ENCODE results near the gene SDF4.

DNA sequence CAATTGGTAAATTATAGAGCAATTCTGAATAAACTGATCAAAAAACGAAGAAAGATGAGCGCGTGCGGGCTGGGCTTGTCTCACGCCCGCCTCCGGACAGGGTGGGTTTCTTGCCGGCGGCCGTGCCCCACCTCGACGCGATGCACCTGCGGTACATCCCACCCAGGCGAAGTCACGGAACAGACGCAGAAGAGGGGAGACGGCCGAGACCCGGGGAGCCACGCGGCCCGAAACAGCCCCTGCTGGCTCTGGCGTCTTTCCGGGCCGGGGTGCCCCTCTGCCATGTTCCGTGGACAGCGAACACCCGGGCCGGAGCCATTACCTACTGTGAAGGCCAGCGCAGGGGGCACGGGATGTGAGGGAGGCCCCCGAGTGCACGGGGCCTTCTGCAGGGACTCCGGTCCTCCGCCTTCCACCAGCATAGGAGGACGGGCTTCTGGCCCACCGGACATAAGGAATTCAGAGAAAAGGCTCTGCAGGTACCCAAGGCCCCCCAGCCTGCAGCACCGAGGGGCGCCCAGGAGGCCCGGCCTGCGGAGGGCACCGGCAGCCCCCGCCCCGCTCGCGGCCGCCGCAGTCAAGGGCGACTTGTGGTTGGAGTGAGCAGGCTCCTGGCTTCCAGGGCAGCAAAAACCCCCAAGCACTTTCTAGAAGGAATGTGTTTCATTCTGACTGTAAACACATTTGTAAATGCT lies 22.3 kb upstream of the SDF4 start:
- TF ChIP-seq POLR2A (IDR thresholded peaks at IDR 0.05), result no peak
- TF ChIP-seq, protein P1, sequence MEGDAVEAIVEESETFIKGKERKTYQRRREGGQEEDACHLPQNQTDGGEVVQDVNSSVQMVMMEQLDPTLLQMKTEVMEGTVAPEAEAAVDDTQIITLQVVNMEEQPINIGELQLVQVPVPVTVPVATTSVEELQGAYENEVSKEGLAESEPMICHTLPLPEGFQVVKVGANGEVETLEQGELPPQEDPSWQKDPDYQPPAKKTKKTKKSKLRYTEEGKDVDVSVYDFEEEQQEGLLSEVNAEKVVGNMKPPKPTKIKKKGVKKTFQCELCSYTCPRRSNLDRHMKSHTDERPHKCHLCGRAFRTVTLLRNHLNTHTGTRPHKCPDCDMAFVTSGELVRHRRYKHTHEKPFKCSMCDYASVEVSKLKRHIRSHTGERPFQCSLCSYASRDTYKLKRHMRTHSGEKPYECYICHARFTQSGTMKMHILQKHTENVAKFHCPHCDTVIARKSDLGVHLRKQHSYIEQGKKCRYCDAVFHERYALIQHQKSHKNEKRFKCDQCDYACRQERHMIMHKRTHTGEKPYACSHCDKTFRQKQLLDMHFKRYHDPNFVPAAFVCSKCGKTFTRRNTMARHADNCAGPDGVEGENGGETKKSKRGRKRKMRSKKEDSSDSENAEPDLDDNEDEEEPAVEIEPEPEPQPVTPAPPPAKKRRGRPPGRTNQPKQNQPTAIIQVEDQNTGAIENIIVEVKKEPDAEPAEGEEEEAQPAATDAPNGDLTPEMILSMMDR (IDR thresholded peaks at IDR 0.05), result no peak
